ENCODE measurements around the gene INHBA. TPM values are rescaled to one million over a fixed set of nuclear protein-coding genes. Genes with fewer than 3 reads are reported as not detected.

The INHBA gene
- total RNA-seq, 1 experiment from 2014 or later: 0.28 TPM

GRCh38 chr7:41641665-41642014 is 61.2 kb downstream of the INHBA start:
- H3K9me3 ChIP-seq (ENCODE audit: control insufficient read depth, insufficient read depth, low read depth, low read length): no peaks in the 10 kb centered on the region
- no peak for ATAC-seq
- intact Hi-C loops (cut with micrococcal nuclease; ENCODE audit: unreplicated experiment): no loop called here
- H3K27me3 ChIP-seq (ENCODE audit: control insufficient read depth, insufficient read depth, low read length): no peaks in the 10 kb centered on the region
- H3K4me3 ChIP-seq (ENCODE audit: low read depth in 2 of 2, low read length in 2 of 2): no peak overlapping the region
- no TSS peak for BruUV-seq (replicated peaks)
- POLR2A ChIA-PET: no interaction called here
- no peaks in the 10 kb centered on the region for H3K4me1 ChIP-seq (ENCODE audit: control insufficient read depth, insufficient read depth, low read length)
- DNase-seq (ENCODE audit: low read depth, low spot score): no peak
- no peaks in the 10 kb centered on the region for H3K36me3 ChIP-seq (ENCODE audit: control insufficient read depth, insufficient read depth, low read length)
- in situ Hi-C loops (cut with HindIII; ENCODE audit: low pct_unique_long_range_greater_than_20kb, low sequenced_read_pairs): no loop called here
- no peak overlapping the region for H3K27ac ChIP-seq (ENCODE audit: low read length)
- CTCF ChIA-PET: no interaction called here
- TF ChIP-seq REST (IDR thresholded peaks at IDR 0.05; ENCODE audit: insufficient read depth in 1 of 2, low read depth in 2 of 2, low read length in 1 of 2) (no peak), CTCF (IDR thresholded peaks at IDR 0.05) (no peak), TCF7L2 (IDR thresholded peaks at IDR 0.05; ENCODE audit: low read depth, low read length) (no peak), POLR2AphosphoS5 (IDR thresholded peaks at IDR 0.05; ENCODE audit: low read depth, low read length) (no peak), SIN3A (IDR thresholded peaks at IDR 0.05; ENCODE audit: borderline replicate concordance, insufficient read depth, low read depth, low read length) (no peak)

GRCh38 chr7:41641011-41641664 is 61.8 kb downstream of the INHBA start:
- CTCF ChIA-PET: no interaction called here

GRCh38 chr7:41640487-41640886 is 62.4 kb downstream of the INHBA start:
- in situ Hi-C loops (cut with HindIII; ENCODE audit: low pct_unique_long_range_greater_than_20kb, low sequenced_read_pairs): no loop called here
- H3K4me3 ChIP-seq (ENCODE audit: low read depth in 2 of 2, low read length in 2 of 2): no peak overlapping the region
- ATAC-seq (no peak), DNase-seq (ENCODE audit: low read depth, low spot score) (no peak)
- intact Hi-C loops (cut with micrococcal nuclease; ENCODE audit: unreplicated experiment): no loop called here
- no peaks in the 10 kb centered on the region for H3K9me3 ChIP-seq (ENCODE audit: control insufficient read depth, insufficient read depth, low read depth, low read length)
- BruUV-seq (replicated peaks): no TSS peak
- ChIA-PET POLR2A (no interaction called here), CTCF (no interaction called here)
- H3K27me3 ChIP-seq (ENCODE audit: control insufficient read depth, insufficient read depth, low read length): no peaks in the 10 kb centered on the region
- no peak overlapping the region for H3K27ac ChIP-seq (ENCODE audit: low read length)
- H3K36me3 ChIP-seq (ENCODE audit: control insufficient read depth, insufficient read depth, low read length): no peaks in the 10 kb centered on the region
- TF ChIP-seq REST (IDR thresholded peaks at IDR 0.05; ENCODE audit: insufficient read depth in 1 of 2, low read depth in 2 of 2, low read length in 1 of 2): no peak
- TF ChIP-seq POLR2AphosphoS5 (IDR thresholded peaks at IDR 0.05; ENCODE audit: low read depth, low read length): no peak
- no peaks in the 10 kb centered on the region for H3K4me1 ChIP-seq (ENCODE audit: control insufficient read depth, insufficient read depth, low read length)

More at GRCh38 chr7:41641011-41641664, 61.8 kb downstream of the INHBA start:
- Histone ChIP-seq H3K36me3 (ENCODE audit: control insufficient read depth, insufficient read depth, low read length) (no peaks in the 10 kb centered on the region), H3K27ac (ENCODE audit: low read length) (no peak overlapping the region), H3K4me3 (ENCODE audit: low read depth in 2 of 2, low read length in 2 of 2) (no peak overlapping the region), H3K27me3 (ENCODE audit: control insufficient read depth, insufficient read depth, low read length) (no peaks in the 10 kb centered on the region), H3K4me1 (ENCODE audit: control insufficient read depth, insufficient read depth, low read length) (no peaks in the 10 kb centered on the region), H3K9me3 (ENCODE audit: control insufficient read depth, insufficient read depth, low read depth, low read length) (no peaks in the 10 kb centered on the region)
- POLR2A ChIA-PET: no interaction called here
- intact Hi-C loops (cut with micrococcal nuclease; ENCODE audit: unreplicated experiment) (no loop called here), in situ Hi-C loops (cut with HindIII; ENCODE audit: low pct_unique_long_range_greater_than_20kb, low sequenced_read_pairs) (no loop called here)
- no peak for TF ChIP-seq TCF7L2 (IDR thresholded peaks at IDR 0.05; ENCODE audit: low read depth, low read length)
- ATAC-seq (no peak), DNase-seq (ENCODE audit: low read depth, low spot score) (no peak)
- BruUV-seq (replicated peaks): no TSS peak

Measured in Panc1 (cell line).